Omental fat pad (tissue), 4 donors: ENCODE data around the gene MICOS13. TPM values are rescaled to one million over a fixed set of nuclear protein-coding genes. Genes with fewer than 3 reads are reported as not detected.
A peak's percentile ranks its signal among the peaks of the same experiment; 100 is the strongest.

ENCODE experiments used
- ATAC-seq: fragments of 150-250 bp; one replicate; pipeline ENCODE4 v1.9.1; 2016; ENCODE audit warnings: mild to moderate bottlenecking, moderate library complexity; ENCODE audit not compliant: low FRiP score
- DNase-seq: peaks from one replicate; pipeline ENCODE4 v3.0.0-alpha.2; 2019; ENCODE audit warnings: low spot score
- CTCF ChIP-seq, 3 donors: fragments of 450-650 bp; IDR thresholded peaks; one replicate each; pipeline ENCODE4 v1.5.1; 2016 to 2017; ENCODE audit warnings: antibody characterized with exemption in 3 of 3, mild to moderate bottlenecking in 3 of 3, moderate library complexity in 2 of 3
- total RNA-seq, 4 donors: library from RNA; depleted of rRNA; stranded (reverse); fragments of >200 nt; gene quantifications; one replicate each; pipeline ENCODE4 v1.1.0, GENCODE V29; 2016

MICOS13 gene
- 10 to 100 TPM; 24.4 to 54.6 (median 40.5) TPM for total RNA-seq

- TF ChIP-seq CTCF (IDR thresholded peaks at IDR 0.05), result no peak
Measured at GRCh38 chr19:5680437-5681368, at the start of gene MICOS13, which contains the start of gene HSD11B1L. Gene MICOS13, minus strand, starts transcription at chr19:5680516. Its CDS starts 30 bp downstream, at chr19:5680486. Gene HSD11B1L, plus strand, starts transcription at chr19:5681027. Its CDS starts 3,806 bp downstream, at chr19:5684833.

GRCh38 chr19:5727453-5728050 lies 47.2 kb upstream of the MICOS13 start:
- DNase-seq (no peak), ATAC-seq (no peak)
- TF ChIP-seq CTCF (IDR thresholded peaks at IDR 0.05), result no peak

More at GRCh38 chr19:5680437-5681368, at the start of gene MICOS13, which contains the start of gene HSD11B1L:
- DNase-seq (peak; percentile 98), ATAC-seq (peak; percentile 96)

- peak; percentile 97 for ATAC-seq
- peak; percentile 93 for DNase-seq
- peak in 1 of 3 donors; percentile 75 for TF ChIP-seq CTCF (IDR thresholded peaks at IDR 0.05)
Measured at GRCh38 chr19:5719961-5720790, 39.9 kb upstream of the MICOS13 start, which contains the start of the genes CATSPERD and LONP1. Gene CATSPERD, plus strand, starts transcription at chr19:5720637. Its CDS starts 101 bp downstream, at chr19:5720738. Gene LONP1, minus strand, starts transcription at chr19:5720146. Its CDS starts 14 bp downstream, at chr19:5720132.

GRCh38 chr19:5719274-5719960 lies 39.1 kb upstream of the MICOS13 start:
- DNase-seq (no peak), ATAC-seq (peak; percentile 1)
- no peak for TF ChIP-seq CTCF (IDR thresholded peaks at IDR 0.05)

- no peak for TF ChIP-seq CTCF (IDR thresholded peaks at IDR 0.05)
- DNase-seq, result no peak
- no peak for ATAC-seq
Measured at GRCh38 chr19:5718579-5719273, 38.4 kb upstream of the MICOS13 start.
